OCI-LY3 (cell line): ENCODE measurements around the gene ARL5A.

Source experiments
- EZH2phosphoT487 ChIP-seq: fragments of 200-600 bp; shearing (Covaris generic); IDR thresholded peaks from 2 replicates; pipeline ENCODE4 v1.6.1; 2018; ENCODE audit warnings: antibody characterized with exemption, mixed run types, low read depth
- TF ChIP-seq, protein P1 (sequence below): fragments of 200-600, 300-600 bp; sonication (generic); IDR thresholded peaks from 2 replicates; pipeline ENCODE4 v1.5.1; 2014; ENCODE audit warnings: antibody characterized with exemption, low read length, low read depth

DNA sequence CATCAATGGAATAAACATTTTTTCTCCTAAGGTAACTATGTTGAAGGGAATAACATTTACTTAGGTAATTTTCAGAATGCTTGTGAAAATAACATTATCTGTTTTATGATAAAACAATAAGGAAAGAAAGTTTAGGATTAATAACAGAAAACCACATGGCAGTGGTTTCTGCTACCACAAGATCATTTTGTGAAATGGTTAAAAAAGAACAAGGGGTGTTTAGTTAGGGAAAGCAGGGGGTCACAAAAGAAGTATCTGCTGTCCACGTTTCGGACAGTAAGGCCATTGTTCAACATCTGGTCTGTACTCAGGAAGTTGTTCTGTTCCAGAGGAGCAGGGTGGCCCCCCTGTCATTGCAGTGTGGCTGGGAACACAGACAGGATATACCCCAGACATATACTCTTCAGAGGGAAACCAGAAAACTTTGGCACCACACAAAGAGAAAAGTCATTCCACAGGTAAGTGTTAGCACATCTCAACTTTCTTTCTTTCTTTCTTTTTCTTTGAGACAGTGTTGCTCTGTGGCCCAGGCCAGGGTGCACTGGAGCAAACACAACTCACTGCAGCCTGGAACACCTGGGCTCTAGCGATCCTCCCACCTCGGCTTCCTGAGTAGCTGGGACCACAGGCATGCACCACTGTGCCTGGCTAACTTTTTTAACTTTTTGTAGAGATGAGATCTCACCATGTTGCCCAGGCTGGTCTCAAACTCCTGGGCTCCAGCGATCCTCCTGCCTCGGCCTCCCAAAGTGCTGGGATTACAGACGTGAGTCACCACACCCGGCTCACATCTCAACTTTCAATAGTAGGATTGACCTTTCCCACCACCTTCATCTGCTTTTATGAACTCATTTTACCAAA, 14.8 kb upstream of the ARL5A start:
- TF ChIP-seq, protein P1, sequence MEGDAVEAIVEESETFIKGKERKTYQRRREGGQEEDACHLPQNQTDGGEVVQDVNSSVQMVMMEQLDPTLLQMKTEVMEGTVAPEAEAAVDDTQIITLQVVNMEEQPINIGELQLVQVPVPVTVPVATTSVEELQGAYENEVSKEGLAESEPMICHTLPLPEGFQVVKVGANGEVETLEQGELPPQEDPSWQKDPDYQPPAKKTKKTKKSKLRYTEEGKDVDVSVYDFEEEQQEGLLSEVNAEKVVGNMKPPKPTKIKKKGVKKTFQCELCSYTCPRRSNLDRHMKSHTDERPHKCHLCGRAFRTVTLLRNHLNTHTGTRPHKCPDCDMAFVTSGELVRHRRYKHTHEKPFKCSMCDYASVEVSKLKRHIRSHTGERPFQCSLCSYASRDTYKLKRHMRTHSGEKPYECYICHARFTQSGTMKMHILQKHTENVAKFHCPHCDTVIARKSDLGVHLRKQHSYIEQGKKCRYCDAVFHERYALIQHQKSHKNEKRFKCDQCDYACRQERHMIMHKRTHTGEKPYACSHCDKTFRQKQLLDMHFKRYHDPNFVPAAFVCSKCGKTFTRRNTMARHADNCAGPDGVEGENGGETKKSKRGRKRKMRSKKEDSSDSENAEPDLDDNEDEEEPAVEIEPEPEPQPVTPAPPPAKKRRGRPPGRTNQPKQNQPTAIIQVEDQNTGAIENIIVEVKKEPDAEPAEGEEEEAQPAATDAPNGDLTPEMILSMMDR: no peak
- TF ChIP-seq EZH2phosphoT487: no peak
